Measurements from ENCODE around the gene C4orf46. TPM values are rescaled to one million over a fixed set of nuclear protein-coding genes. Genes with fewer than 3 reads are reported as not detected.
"Not testable (repeated sequence)": the region's sequence is repeated elsewhere in the genome, so short reads cannot be mapped to it uniquely, and the experiment has no call there.

C4orf46 gene
- polyA plus RNA-seq, 1 donor from 2014 or later: 22.9 TPM

GRCh38 chr4:158666892-158667291 is 4.8 kb downstream of the C4orf46 start:
- no peak overlapping the region for H3K4me3 ChIP-seq (ENCODE audit: low read length)
- H3K9me2 ChIP-seq (ENCODE audit: insufficient read depth, low read length): no peaks in the 10 kb centered on the region
- H3K9ac ChIP-seq (ENCODE audit: low read length): no peak overlapping the region
- H3K9me3 ChIP-seq (ENCODE audit: low read length): no peaks in the 10 kb centered on the region
- H3K4me2 ChIP-seq (ENCODE audit: low read length): no peak overlapping the region
- no peaks in the 10 kb centered on the region for H4K20me1 ChIP-seq (ENCODE audit: insufficient read depth)
- H3F3A ChIP-seq (ENCODE audit: insufficient read depth, low read length, poor library complexity, severe bottlenecking): no peaks in the 10 kb centered on the region
- H2AFZ ChIP-seq (ENCODE audit: low read depth, low read length): no peak overlapping the region
- peaks cover 36% of the 10 kb centered on the region for H3K79me2 ChIP-seq (replicated peaks; ENCODE audit: insufficient read depth, low read length)
- TF ChIP-seq EZH2 (IDR thresholded peaks at IDR 0.05; ENCODE audit: borderline replicate concordance, insufficient read depth, low read length, poor library complexity, severe bottlenecking) (no peak), TAF1 (IDR thresholded peaks at IDR 0.05; ENCODE audit: low read depth) (no peak), SMC3 (conservative IDR thresholded peaks at IDR 0.05; ENCODE audit: poor library complexity) (no peak), POLR2AphosphoS5 (IDR thresholded peaks at IDR 0.05) (no peak), CTCF (IDR thresholded peaks at IDR 0.05; ENCODE audit: poor library complexity, severe bottlenecking) (no peak), EP300 (conservative IDR thresholded peaks at IDR 0.05; ENCODE audit: poor library complexity, severe bottlenecking) (no peak), REST (IDR thresholded peaks at IDR 0.05; ENCODE audit: borderline replicate concordance) (no peak), MXI1 (conservative IDR thresholded peaks at IDR 0.05; ENCODE audit: poor library complexity, severe bottlenecking) (no peak), RAD21 (conservative IDR thresholded peaks at IDR 0.05) (no peak)
- H3K27ac ChIP-seq (ENCODE audit: low read length): no peak overlapping the region
- no peaks in the 10 kb centered on the region for H3K27me3 ChIP-seq (ENCODE audit: insufficient read depth, low read depth, low read length)
- H3K36me3 ChIP-seq (ENCODE audit: insufficient read depth, low read length): no peaks in the 10 kb centered on the region

DNA sequence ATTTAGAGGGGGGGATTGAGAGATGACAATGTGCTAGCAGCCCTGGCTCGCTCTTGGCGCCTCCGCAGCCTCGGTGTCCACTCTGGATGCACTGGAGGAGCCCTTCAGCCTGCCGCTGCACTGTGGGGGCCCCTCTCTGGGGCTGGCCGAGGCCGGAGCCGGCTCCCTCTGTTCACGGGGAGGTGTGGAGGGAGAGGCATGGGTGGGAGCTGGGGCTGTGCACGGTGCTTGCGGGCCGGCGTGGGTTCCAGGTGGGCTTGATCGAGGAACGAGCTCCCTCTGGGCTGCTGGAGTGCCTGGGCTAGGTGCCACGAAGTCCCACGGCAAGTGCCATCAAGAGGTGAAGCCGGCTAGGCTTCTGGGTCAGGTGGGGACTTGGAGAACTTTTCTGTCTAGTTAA is 6.9 kb downstream of the C4orf46 start:
- no peak for TF ChIP-seq RAD21 (conservative IDR thresholded peaks at IDR 0.05)
- no peak for TF ChIP-seq MXI1 (conservative IDR thresholded peaks at IDR 0.05; ENCODE audit: poor library complexity, severe bottlenecking)
- no peak for TF ChIP-seq EP300 (conservative IDR thresholded peaks at IDR 0.05; ENCODE audit: poor library complexity, severe bottlenecking)
- TF ChIP-seq REST (IDR thresholded peaks at IDR 0.05; ENCODE audit: borderline replicate concordance): no peak
- Histone ChIP-seq H3K27me3 (ENCODE audit: insufficient read depth, low read depth, low read length) (no peaks in the 10 kb centered on the region), H3K79me2 (replicated peaks; ENCODE audit: insufficient read depth, low read length) (peaks cover 27% of the 10 kb centered on the region), H3K9ac (ENCODE audit: low read length) (no peak overlapping the region), H3K4me2 (ENCODE audit: low read length) (no peak overlapping the region), H3F3A (ENCODE audit: insufficient read depth, low read length, poor library complexity, severe bottlenecking) (no peaks in the 10 kb centered on the region), H2AFZ (ENCODE audit: low read depth, low read length) (no peak overlapping the region), H3K36me3 (ENCODE audit: insufficient read depth, low read length) (no peaks in the 10 kb centered on the region), H3K27ac (ENCODE audit: low read length) (no peak overlapping the region), H4K20me1 (ENCODE audit: insufficient read depth) (no peaks in the 10 kb centered on the region), H3K9me2 (ENCODE audit: insufficient read depth, low read length) (no peaks in the 10 kb centered on the region), H3K9me3 (ENCODE audit: low read length) (no peaks in the 10 kb centered on the region), H3K4me3 (ENCODE audit: low read length) (no peak overlapping the region)

DNA sequence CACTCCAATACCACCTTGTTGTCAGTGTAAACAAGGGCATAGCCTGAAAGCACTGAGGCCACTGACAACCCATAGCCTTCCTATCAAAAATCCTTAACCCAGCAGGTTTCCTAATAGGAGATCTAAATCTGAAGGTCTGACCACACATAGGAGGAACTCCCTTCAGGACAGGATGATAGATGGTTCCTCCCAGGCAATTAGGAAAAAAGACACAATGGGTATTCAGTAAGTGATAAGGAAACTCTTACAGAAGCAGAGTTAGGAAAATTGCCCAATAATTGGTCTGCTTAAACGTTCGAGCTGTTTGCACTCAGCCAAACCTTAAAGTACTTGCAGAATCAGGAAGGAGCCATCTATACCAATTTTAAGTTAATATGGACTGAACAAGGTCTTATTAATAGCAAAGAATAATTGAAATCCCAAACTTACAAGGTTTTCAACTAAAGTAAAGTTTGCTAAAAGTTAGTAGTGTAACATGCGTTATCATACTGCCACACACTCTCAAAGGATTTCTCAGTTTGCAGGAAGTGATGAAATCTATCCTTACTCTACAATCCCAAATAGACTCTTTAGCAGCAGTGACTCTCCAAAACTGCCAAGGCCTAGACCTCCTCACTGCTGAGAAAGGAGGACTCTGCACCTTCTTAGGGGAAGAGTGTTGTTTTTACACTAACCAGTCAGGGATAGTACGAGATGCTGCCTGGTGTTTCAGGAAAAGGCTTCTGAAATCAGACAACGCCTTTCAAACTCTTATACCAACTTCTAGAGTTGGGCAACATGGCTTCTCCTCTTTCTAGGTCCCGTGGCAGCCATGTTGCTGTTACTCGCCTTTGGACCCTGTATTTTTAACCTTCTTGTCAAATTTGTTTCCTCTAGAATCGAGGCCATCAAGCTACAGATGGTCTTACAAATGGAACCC is 7.7 kb downstream of the C4orf46 start:
- H3K36me3 ChIP-seq (ENCODE audit: insufficient read depth, low read length); H3K9ac ChIP-seq (ENCODE audit: low read length); H4K20me1 ChIP-seq (ENCODE audit: insufficient read depth); H3K9me2 ChIP-seq (ENCODE audit: insufficient read depth, low read length); H3F3A ChIP-seq (ENCODE audit: insufficient read depth, low read length, poor library complexity, severe bottlenecking); H3K9me3 ChIP-seq (ENCODE audit: low read length); H2AFZ ChIP-seq (ENCODE audit: low read depth, low read length); H3K27me3 ChIP-seq (ENCODE audit: insufficient read depth, low read depth, low read length); H3K27ac ChIP-seq (ENCODE audit: low read length); H3K4me3 ChIP-seq (ENCODE audit: low read length); H3K4me2 ChIP-seq (ENCODE audit: low read length): not testable (repeated sequence)
- peaks cover 19% of the 10 kb centered on the region for H3K79me2 ChIP-seq (replicated peaks; ENCODE audit: insufficient read depth, low read length)
